Fibroblast of the aortic adventitia (primary cell): ENCODE measurements around the gene SLC5A12. TPM values are rescaled to one million over a fixed set of nuclear protein-coding genes. Genes with fewer than 3 reads are reported as not detected.

Experiments used
- DNase-seq: peaks from one replicate; pipeline ENCODE4 v3.0.0-alpha.2; 2010; ENCODE audit warnings: low read depth
- H3K4me3 ChIP-seq: 2 replicates; pipeline ENCODE4 v1.5.1; 2011; ENCODE audit warnings: low read depth, mild to moderate bottlenecking, control low read depth, low read length, moderate library complexity
- CTCF ChIP-seq: IDR thresholded peaks from 2 replicates; pipeline ENCODE4 v1.5.1; 2011; ENCODE audit warnings: mild to moderate bottlenecking, low read length, control low read depth, inconsistent platforms; ENCODE audit not compliant: insufficient read depth
- total RNA-seq: library from RNA; depleted of rRNA; stranded (reverse); fragments of >200 nt; gene quantifications from 2 replicates; pipeline ENCODE4 v1.2.3, GENCODE V29; 2012; ENCODE audit warnings: low replicate concordance

The SLC5A12 gene
- 0.09 TPM in 1 of 2 replicates, not detected in the other for total RNA-seq

GRCh38 chr11:26721948-26722475 lies at the start of gene SLC5A12:
Gene SLC5A12 (minus strand): TSS chr11:26722060. CDS start chr11:26721714, 346 bp downstream.
- TF ChIP-seq CTCF: no peak
- no peak within 1 kb of the TSS for H3K4me3 ChIP-seq
- no peak for DNase-seq

GRCh38 chr11:26769027-26769426 lies 47.2 kb upstream of the SLC5A12 start:
- TF ChIP-seq CTCF: no peak
- no peak overlapping the region for H3K4me3 ChIP-seq
- DNase-seq: no peak

GRCh38 chr11:26767060-26767459 lies 45.2 kb upstream of the SLC5A12 start:
- TF ChIP-seq CTCF: no peak
- no peak for DNase-seq
- H3K4me3 ChIP-seq: no peak overlapping the region

GRCh38 chr11:26765323-26765722 lies 43.5 kb upstream of the SLC5A12 start:
- no peak for TF ChIP-seq CTCF
- no peak overlapping the region for H3K4me3 ChIP-seq
- DNase-seq: no peak

GRCh38 chr11:26764825-26765224 lies 43.0 kb upstream of the SLC5A12 start:
- TF ChIP-seq CTCF: no peak
- DNase-seq: no peak
- no peak overlapping the region for H3K4me3 ChIP-seq

GRCh38 chr11:26764315-26764714 lies 42.5 kb upstream of the SLC5A12 start:
- no peak for TF ChIP-seq CTCF
- no peak for DNase-seq
- H3K4me3 ChIP-seq: no peak overlapping the region

GRCh38 chr11:26762089-26762488 lies 40.2 kb upstream of the SLC5A12 start:
- no peak for DNase-seq
- TF ChIP-seq CTCF: no peak
- no peak overlapping the region for H3K4me3 ChIP-seq
